CD4-positive, alpha-beta T cell treated with Interleukin-15 for 1 hour (primary cell): ENCODE measurements around the gene KCTD10.

Experiments
- DNase-seq: peaks from one replicate; pipeline ENCODE4 v3.0.0-alpha.2; 2020

KCTD10 gene

GRCh38 chr12:109477185-109477962 is at the start of gene KCTD10, which contains the start of gene UBE3B:
KCTD10 (minus strand) TSS chr12:109477300; CDS start chr12:109477262, 38 bp downstream.
UBE3B (plus strand) TSS chr12:109477634; CDS start chr12:109483552, 5,918 bp downstream.
- peak; percentile 81 for DNase-seq

GRCh38 chr12:109525279-109525585 is 48.1 kb upstream of the KCTD10 start:
- no peak for DNase-seq

DNA sequence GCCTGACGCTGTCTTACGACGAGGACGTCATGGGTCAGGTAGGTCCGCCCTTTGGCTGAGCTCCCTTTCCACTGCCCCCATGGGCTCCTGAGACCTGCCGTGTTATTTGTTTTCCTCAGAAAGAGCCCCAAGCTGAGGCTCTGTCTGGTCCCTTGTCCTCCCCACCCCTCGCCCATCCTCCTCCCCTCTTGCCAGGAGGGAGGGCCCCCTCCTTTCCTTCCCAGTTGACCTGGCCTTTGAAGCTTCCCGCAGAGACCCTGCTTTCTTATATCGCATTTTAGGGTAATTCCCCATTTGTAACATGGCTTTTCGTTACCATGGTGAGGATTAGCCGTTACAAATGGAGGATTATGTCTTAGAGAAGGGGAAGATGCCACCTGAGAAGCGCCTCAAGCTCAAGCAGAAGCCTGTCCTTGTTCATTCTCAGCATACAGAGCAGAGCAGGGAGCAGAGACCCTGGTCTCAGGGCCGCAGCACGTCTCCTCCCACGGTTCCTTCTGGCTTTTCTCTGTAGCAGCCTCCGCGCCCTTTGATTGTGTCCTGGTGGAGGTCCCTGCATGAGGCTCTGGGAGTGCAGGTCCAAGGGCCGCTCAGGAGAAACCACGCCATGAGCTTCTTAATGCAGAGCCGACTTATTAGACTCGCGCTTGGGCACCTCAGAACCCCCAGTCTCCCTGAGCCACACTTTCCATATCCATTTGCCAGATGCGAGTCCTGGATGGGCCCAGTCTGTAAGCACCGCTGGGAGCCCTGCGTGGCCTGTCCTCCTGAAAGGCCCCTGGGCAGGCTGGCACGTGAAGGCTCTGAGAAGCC is 47.6 kb upstream of the KCTD10 start:
- no peak for DNase-seq

- DNase-seq: no peak
These were observed 46.4 kb upstream of the KCTD10 start for GRCh38 chr12:109523504-109523903.

- DNase-seq: no peak
These were observed 46.0 kb upstream of the KCTD10 start for GRCh38 chr12:109523071-109523470.

DNA sequence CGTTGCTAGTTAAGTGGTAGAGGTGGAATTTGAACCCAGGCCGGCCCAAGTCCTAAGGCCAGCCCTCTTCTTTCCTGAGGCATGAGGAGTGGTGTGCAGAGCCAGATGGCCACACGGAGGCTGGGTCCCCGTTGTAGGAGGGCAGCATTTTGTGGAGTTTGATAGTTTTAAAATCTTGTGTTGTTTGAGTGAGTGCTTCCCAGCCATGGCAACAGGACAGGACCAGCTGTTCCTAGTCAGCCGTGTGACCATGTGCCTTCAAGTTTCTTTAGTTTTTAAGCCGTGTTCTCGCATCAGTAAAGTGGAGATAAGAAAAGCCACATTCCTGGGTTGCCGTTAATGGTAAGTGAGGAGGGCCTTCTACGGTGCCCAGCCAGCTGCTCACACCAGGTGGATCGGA is 44.7 kb upstream of the KCTD10 start:
- no peak for DNase-seq

DNA sequence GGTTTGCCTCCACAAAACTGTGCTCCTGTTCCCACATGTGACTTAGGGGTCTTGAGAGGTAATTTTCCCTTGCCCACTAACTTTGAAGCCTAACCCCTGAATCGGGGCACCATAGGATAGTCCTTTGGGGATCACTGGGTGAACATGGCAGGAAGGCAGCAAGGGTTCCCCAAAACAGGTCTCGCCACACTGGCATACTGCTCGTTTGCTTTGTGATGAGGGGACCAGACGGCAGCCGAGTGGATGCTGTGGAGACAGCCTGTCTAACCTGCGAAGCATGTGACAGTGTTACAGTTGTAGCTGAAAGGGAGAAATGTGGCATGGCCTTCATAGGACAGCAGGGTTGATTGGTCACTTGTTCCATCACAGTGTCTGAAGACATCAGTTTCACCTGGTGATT is 42.7 kb upstream of the KCTD10 start:
- no peak for DNase-seq

DNA sequence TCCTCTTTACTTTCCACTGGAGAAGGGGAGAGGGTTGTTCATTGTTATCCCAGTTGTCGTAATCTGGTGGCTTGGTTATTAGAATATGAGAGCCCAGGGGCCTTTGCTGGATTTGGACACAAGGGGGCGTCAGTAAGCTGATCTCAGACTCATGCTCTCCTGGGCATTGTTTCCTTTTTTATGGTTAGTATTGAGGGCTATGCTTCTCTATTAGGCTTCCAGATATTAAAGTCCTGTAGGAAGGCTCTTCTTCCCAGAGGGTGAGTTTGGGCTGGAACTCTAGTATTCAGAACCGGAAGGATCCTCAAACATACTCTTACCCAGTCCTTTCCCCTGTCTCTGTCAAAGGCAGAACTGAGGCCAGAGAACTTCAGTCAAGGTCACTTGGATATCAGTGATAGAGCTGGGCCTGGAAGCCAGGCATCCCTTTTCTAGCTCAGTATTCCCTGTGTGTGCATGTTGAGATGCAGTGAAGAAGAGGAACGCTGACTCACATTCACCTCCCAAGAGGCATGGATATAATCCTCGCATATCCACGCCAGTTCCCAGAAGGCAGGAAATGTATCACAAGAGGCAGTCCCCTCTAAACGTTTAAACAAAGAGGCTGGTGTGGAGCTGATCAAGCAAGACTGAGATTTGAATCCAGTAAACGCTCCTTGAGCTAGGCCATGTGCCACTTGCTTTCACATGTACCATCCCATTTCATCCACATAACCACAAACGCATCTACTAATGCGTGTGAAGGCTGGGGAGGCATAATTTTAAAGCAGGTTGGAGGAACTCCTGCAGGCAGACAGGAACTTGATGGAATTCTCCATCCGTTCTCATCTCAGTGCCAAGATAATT is 41.9 kb upstream of the KCTD10 start:
- no peak for DNase-seq

- no peak for DNase-seq
These were observed 40.5 kb upstream of the KCTD10 start for GRCh38 chr12:109517619-109518018.

GRCh38 chr12:109513977-109514376 is 36.9 kb upstream of the KCTD10 start:
- DNase-seq: no peak

- DNase-seq: no peak
These were observed 36.0 kb upstream of the KCTD10 start for GRCh38 chr12:109513051-109513450.

DNA sequence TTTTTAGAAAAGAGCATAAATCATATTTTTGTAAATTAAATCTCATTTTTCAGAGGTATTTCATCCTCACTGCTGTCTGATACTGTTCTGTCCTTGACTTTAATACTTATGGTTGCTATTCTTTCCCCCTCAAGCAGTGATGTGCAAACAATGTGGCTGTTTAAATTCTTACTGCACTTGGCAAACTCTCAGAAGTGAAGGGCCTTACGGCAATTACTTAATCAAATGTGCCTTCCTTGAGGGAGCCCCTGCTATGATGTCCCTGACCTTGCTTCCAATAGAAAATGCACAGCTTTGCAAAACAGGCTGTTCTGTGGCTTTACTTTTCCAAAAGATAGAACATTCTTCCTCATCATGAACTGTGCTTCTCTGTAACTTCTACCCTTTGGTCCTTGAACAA is 35.5 kb upstream of the KCTD10 start:
- DNase-seq: no peak

DNA sequence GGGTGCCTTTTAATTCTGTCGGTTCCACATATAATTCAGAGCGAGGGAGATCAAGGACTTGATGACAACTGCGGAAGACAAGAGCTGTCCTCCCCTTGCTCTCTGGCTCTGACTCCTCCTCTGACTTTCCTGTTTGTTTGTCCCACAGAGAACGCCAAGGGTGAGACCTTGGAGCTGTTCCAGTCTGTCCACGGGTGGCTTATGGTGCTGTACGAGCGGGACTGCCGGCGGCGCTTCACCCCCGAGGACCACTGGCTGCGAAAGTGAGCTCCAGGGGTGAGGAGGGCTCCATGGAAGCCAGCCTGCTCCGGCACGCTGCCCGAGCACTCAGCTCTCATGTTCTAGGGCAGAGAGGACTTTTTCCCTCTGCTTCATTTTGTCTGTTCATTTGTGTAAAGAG is 33.1 kb upstream of the KCTD10 start:
- no peak for DNase-seq

DNA sequence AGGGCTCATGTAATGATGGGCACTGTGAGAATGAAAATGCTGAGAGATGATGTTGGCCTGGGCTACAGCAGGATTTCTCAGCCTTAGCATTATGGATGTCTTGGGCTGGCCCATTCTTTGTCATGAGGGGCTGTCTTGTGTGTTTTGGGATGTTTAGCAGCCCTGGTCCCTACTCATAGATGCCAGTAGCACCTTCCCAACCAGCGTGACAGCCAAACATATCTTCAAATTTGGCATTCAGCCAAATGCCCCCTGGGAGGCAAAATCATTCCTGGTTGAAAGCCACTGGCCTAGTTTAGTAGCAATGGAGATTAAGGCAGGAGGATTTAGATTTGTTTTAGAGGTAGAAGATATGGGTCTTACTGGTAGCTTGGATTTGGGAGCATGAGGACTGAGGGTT is 27.0 kb upstream of the KCTD10 start:
- no peak for DNase-seq

DNA sequence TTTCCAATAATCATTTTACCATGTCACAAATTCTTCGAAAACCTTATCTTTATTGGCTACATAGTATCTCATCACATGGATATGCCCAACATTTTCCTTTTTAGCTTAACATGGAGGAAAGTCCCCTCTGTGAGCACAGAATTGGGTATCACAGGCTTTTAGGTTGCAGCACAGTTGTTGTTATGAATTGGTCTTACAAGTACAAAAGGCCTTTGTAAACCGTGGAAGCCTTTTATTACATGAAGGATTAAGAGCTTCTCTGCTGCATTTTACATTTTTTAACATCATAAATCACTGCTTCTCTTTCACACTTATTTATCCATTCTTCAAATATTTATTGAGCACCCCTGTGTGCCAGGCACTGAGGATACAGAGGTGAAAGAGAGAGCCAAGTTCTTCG is 26.5 kb upstream of the KCTD10 start:
- DNase-seq: no peak

GRCh38 chr12:109502332-109502731 is 25.2 kb upstream of the KCTD10 start:
- no peak for DNase-seq

GRCh38 chr12:109501299-109501698 is 24.2 kb upstream of the KCTD10 start:
- DNase-seq: no peak

DNA sequence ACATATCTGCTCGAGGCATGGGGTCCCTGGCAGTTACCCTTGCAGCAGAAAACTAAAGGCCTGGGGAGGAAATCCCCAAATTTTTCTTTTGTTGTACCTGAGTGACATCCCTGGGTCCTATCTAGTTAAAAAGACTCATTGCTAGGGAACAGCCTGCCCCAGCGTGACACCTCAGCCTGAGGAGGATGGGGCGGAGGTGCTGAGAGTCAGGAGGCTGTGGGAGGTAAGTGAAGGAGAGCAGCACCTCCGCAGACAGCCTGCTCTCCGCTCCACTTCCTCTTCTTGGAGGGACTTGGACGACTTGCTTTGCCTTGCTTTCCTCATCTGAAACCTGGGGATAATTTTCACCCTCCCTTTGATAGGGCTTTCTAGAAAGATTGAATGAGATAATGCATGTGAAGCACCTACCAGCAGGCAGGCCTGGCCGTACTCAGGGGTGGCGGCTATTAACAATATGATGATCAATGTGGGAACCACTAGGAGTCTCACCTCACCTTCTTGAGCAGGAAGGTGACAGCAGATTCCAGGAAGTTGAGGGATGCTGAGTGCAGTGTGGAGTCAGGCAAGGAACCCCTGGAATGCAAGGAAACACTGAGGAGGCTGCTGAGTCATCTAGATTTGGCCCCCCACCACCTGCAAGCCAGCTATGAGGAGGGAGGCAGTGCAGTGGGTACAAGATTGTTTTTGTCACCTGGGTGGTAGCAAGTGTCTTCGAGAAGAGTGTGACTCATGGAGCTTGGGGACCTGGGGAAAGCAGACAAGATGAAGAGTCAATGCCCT is 23.5 kb upstream of the KCTD10 start:
- no peak for DNase-seq

DNA sequence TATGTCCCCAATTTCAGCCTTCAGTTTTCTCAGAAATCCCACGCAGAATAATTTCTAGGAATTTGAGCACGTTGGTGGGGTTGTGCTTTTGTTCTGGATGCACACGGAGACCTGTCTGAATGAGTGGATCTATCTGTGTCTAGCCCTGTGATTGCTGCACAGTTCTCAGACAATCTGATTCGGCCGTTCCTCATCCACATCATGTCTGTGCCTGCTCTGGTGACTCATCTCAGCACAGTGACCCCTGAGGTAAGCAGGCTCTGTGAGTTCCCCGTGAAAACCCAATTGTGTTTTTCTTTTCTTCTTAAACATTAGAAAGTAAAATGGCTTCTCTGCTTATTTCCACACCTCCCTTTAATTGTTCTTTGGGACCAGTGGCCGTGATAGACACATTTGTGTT is 20.6 kb upstream of the KCTD10 start:
- no peak for DNase-seq

- no peak for DNase-seq
These were observed 19.2 kb upstream of the KCTD10 start for GRCh38 chr12:109496306-109496705.

GRCh38 chr12:109495012-109495411 is 17.9 kb upstream of the KCTD10 start:
- no peak for DNase-seq

GRCh38 chr12:109494348-109494881 is 17.3 kb upstream of the KCTD10 start:
- no peak for DNase-seq
